ENCODE results near the gene OR4M2.
"Not testable (repeated sequence)": the region's sequence is repeated elsewhere in the genome, so short reads cannot be mapped to it uniquely, and the experiment has no call there.

OR4M2 gene

GRCh38 chr15:22080227-22080626 lies at the start of gene OR4M2:
Gene OR4M2, plus strand, starts transcription at chr15:22080527. Its CDS starts 98 bp downstream, at chr15:22080625.
- not testable (repeated sequence) for DNase-seq (ENCODE audit: low spot score)

GRCh38 chr15:22069267-22069666 lies 11.1 kb upstream of the OR4M2 start:
- not testable (repeated sequence) for DNase-seq (ENCODE audit: low spot score)

DNA sequence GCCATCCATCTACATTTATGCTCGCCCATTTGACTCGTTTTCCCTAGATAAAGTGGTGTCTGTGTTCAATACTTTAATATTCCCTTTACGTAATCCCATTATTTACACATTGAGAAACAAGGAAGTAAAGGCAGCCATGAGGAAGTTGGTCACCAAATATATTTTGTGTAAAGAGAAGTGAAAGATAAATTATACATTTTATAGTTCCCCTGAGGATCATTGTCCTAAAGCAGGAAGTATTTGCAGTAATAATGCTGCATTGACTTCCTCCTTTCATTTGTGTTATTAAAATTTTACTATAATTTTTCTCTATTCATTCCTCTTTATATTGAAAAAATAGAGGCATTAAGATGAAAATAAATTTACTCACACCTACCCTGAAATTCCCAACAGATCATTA lies 1.1 kb downstream of the OR4M2 start:
- DNase-seq (ENCODE audit: low spot score), result not testable (repeated sequence)

GRCh38 chr15:22098616-22099253 lies 18.4 kb downstream of the OR4M2 start:
- not testable (repeated sequence) for DNase-seq (ENCODE audit: low spot score)

DNA sequence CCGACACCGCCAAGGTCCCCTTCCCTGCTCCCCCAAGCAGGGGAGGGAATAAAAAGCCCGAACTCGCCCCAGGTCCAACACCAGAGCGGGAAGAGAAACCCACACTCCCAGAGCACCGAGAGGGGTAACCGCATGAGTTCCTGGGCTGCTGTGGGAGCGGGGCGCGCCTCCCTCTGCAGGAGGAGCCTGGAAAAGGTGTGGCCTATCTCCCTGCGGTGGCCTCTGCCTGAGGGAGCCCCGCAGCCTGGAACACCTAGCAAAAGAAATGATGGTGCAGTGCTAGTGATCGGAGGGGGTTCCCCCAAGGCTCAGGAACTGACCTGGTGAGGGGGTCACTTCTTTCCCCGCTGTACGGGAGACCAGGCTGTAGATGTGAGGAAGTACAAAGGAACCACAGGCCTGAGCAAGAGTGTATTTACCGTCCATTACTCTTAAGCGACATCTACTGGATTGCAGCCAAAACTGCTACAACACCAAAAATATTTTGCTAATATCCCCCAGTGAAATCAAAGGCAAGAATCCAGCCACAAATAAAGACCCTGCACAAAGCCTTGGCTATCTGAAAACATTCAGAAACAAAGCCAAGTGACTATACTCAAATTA lies 19.1 kb downstream of the OR4M2 start:
- DNase-seq (ENCODE audit: low spot score), result not testable (repeated sequence)

GRCh38 chr15:22122033-22122432 lies 41.7 kb downstream of the OR4M2 start:
- not testable (repeated sequence) for DNase-seq (ENCODE audit: low spot score)

Measured in HuH-7 (cell line).